NCI-H146 treated with DMSO at 0.1 percent for 48 hours (cell line): Measurements from ENCODE around the gene RIPOR2.
"Not testable (repeated sequence)": the region's sequence is repeated elsewhere in the genome, so short reads cannot be mapped to it uniquely, and the experiment has no call there.

ENCODE experiments used
- DNase-seq: peaks from one replicate; lab custom pipeline; 2025; ENCODE audit not compliant: unreplicated experiment; lab: John Stamatoyannopoulos, UW

The RIPOR2 gene

DNA sequence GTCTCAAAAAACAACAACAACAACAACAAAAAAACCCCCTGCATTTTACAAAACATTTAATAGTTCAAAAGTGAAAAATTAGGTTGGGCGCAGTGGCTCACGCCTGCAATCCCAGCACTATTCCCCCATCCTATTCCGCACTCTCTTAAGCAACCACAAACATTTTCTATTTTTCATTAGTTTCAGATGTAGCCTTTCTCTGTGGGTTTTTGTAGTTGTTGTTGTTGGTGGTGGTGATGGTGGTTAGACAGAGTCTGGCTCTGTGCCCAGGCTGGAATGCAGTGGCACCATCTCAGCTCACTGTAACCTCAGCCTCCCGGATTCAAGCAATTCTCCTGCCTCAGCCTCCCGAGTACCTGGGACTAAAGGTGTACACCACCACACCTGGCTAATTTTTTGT, 167.4 kb downstream of the RIPOR2 start:
- no peak for DNase-seq

- DNase-seq = peak; percentile 21
Observed at GRCh38 chr6:24766680-24767462, 168.9 kb downstream of the RIPOR2 start.

DNA sequence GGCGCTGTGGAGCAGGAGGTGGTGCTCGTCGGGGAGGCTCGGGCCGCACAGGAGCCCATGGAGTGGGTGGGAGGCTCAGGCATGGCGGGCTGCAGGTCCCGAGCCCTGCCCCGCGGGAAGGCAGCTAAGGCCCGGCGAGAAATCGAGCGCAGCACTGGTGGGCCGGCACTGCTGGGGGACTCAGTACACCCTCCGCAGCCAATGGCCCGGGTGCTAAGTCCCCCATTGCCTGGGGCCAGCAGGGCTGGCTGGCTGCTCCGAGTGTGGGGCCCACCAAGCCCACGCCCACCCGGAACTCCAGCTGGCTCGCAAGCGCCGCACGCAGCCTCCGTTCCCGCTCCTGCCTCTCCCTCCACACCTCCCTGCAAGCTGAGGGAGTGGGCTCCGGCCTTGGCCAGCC, 169.8 kb downstream of the RIPOR2 start:
- DNase-seq = not testable (repeated sequence)

- DNase-seq = not testable (repeated sequence)
Observed at GRCh38 chr6:24764833-24765828, 170.6 kb downstream of the RIPOR2 start.

GRCh38 chr6:24763578-24763977, 172.2 kb downstream of the RIPOR2 start:
- no peak for DNase-seq

GRCh38 chr6:24761851-24762250, 173.9 kb downstream of the RIPOR2 start:
- no peak for DNase-seq

DNA sequence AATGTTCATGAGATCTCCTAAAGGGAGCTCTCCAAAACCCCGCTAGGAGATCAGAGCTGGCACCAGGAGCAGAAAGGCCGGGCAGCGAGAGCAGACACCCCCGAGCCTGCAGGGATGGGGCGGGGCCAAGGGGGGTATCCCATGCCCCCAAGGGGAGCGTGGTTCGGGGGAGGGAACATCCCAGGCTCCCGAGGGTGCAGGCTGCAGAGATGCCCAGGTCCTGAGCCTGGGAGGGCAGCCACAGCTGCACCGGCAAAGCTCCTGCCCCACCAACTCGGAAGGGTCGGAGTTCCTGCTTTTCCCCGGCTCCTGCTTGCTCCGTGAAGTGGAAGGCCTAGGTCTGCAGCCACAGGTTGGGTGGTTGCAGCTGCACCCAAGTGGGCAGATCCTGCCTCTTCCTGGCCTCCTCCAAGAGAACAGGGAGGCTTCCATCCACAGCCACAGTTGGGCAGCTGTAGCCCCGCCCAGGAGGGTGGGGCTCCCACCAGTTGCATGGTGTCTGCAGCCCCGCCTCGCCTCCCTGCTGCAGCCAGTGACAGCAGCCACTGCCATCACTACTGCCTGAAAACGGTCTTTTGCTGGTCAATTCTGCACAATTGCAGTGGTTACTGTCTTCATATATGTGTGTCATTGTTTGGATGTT, 174.4 kb downstream of the RIPOR2 start:
- peak; percentile 23 for DNase-seq

DNA sequence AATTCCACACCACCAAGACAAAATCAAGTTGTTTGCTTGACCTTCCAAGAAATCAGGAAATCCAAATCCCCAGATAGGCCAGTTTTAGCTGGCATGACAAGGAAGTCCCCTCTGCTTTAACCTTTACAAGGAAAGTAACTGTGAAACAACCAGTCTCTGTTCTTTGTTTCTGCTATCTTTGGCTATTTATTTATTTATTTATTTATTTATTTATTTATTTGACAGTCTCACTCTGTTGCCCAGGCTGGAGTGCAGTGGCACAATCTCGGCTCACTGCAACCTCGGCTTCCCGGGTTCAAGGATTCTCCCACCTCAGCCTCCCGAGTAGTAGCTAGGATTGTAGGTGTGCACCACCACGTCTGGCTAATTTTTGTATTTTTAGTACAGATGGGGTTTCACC, 175.6 kb downstream of the RIPOR2 start:
- DNase-seq = no peak

DNA sequence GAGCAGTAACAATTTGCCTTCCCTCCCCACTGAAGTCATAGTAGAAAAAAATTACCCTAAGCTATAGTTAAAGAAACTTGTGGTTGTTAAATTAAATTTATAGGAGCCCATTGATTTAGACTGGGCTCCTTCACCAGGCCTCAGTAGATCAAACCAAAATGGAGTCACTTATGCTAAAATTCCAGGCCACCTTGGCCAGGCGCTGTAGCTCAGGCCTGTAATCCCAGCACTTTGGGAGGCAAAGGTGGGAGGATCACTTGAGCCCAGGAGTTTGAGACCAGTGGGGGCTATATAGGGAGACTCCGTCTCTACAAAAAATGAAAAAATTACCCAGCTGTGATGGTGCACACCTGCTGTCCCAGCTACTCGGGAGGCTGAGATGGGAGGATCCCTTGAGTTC, 176.0 kb downstream of the RIPOR2 start:
- DNase-seq = no peak

GRCh38 chr6:24757611-24758010, 178.1 kb downstream of the RIPOR2 start:
- DNase-seq = no peak

- no peak for DNase-seq
Observed at GRCh38 chr6:24755279-24755678, 180.5 kb downstream of the RIPOR2 start.

- not testable (repeated sequence) for DNase-seq
Observed at GRCh38 chr6:24754378-24754777, 181.4 kb downstream of the RIPOR2 start.
